ENCODE measurements around the gene TNFSF12. TPM values are rescaled to one million over a fixed set of nuclear protein-coding genes. Genes with fewer than 3 reads are reported as not detected.
A peak's percentile ranks its signal among the peaks of the same experiment; 100 is the strongest.

Gene TNFSF12
- total and polyA plus RNA-seq, 9 of the 15 experiments (the other 6 are each of a cell fraction or from before 2014, with no cell fraction given), result 0.03 to 0.95 (median 0.19) TPM; not detected in 3

DNA sequence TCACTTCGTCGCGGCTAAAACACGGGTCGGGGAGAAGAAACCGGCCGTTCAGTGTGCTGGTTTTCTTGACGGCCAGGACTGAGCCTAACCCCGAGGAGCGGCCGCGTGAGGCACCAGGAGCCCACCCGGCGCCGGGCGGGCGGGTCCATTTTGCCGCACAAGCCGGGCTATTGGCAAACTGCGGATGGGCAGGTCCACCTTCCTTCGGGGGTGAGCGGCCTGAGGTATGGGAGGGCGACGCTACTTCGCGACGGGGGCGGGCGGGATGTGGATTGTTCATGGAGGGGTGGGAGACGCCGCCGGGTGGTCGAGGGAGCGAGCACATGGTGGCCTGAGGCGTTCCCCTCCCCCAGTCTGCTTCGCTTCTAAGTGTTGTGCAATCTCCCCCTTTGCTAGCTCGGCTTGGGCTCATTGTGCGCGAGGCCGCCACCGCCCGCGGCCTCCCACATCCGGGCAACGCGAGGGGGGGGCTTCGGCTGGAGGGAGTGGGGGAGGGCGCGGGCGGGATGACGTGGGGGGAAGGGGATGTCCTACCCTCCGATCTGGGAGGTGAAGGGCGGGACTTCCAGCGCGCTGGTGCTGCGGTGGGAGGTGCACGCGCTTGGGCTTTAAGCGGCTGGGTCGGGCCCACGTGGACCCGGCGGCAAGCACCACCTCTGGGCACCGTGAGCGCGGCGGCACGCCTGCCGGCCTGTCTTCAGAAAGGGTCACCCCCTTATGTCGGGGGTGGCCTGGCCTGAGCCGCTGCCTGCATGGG lies 24.6 kb downstream of the TNFSF12 start (continued):
- TF ChIP-seq NFYB (IDR thresholded peaks at IDR 0.05; ENCODE audit: extremely low read depth, insufficient read length) (no peak), HNRNPH1 (optimal IDR thresholded peaks at IDR 0.05; ENCODE audit: low read depth, low read length) (peak; percentile 59), KDM5B (IDR thresholded peaks at IDR 0.05; ENCODE audit: insufficient replicate concordance, low read depth, low read length) (peak; percentile 33), MAX (CRISPR knock-in tag; IDR thresholded peaks at IDR 0.05) (peak; percentile 88), ETV5 (CRISPR knock-in tag; IDR thresholded peaks at IDR 0.05; ENCODE audit: low read depth) (peak; percentile 74), YY1 (IDR thresholded peaks at IDR 0.05; ENCODE audit: borderline replicate concordance in 1 of 3, control insufficient read depth in 1 of 3, extremely low read depth in 1 of 3, insufficient read depth in 3 of 3, insufficient read length in 1 of 3, insufficient replicate concordance in 2 of 3, low read depth in 1 of 3, low read length in 2 of 3) (peak in 1 of 3 experiments; percentile 15), ZNF232 (CRISPR knock-in tag; IDR thresholded peaks at IDR 0.05) (no peak), EP400 (IDR thresholded peaks at IDR 0.05) (peak; percentile 79), ZBTB7A (IDR thresholded peaks at IDR 0.05; ENCODE audit: borderline replicate concordance, control insufficient read depth, low read depth, low read length) (peak; percentile 47), SAP30 (IDR thresholded peaks at IDR 0.05; ENCODE audit: borderline replicate concordance, insufficient read depth, low read depth, low read length, poor library complexity, severe bottlenecking) (peak; percentile 92), PHTF2 (CRISPR knock-in tag; IDR thresholded peaks at IDR 0.05) (no peak), ZFP1 (CRISPR knock-in tag; IDR thresholded peaks at IDR 0.05) (no peak), PCBP2 (IDR thresholded peaks at IDR 0.05; ENCODE audit: low read depth, low read length, poor library complexity, severe bottlenecking) (peak; percentile 6), HNRNPK (IDR thresholded peaks at IDR 0.05; ENCODE audit: low read depth, low read length, poor library complexity, severe bottlenecking) (peak; percentile 64), SRF (CRISPR knock-in tag; IDR thresholded peaks at IDR 0.05) (no peak), CEBPG (CRISPR knock-in tag; IDR thresholded peaks at IDR 0.05) (peak; percentile 96), CEBPG (tag; conservative IDR thresholded peaks at IDR 0.05 in 1 of 2, IDR thresholded peaks at IDR 0.05 in 1 of 2) (peak; percentile 97 to 98), TBL1XR1 (IDR thresholded peaks at IDR 0.05; ENCODE audit: low read length in 2 of 2) (no peak), RBFOX2 (IDR thresholded peaks at IDR 0.05; ENCODE audit: low read depth, low read length) (peak; percentile 90), NCOR1 (IDR thresholded peaks at IDR 0.05) (0 out of 2 replicates have a peak, but pooled peaks have one; percentile 31)
- TF ChIP-seq, protein P1, sequence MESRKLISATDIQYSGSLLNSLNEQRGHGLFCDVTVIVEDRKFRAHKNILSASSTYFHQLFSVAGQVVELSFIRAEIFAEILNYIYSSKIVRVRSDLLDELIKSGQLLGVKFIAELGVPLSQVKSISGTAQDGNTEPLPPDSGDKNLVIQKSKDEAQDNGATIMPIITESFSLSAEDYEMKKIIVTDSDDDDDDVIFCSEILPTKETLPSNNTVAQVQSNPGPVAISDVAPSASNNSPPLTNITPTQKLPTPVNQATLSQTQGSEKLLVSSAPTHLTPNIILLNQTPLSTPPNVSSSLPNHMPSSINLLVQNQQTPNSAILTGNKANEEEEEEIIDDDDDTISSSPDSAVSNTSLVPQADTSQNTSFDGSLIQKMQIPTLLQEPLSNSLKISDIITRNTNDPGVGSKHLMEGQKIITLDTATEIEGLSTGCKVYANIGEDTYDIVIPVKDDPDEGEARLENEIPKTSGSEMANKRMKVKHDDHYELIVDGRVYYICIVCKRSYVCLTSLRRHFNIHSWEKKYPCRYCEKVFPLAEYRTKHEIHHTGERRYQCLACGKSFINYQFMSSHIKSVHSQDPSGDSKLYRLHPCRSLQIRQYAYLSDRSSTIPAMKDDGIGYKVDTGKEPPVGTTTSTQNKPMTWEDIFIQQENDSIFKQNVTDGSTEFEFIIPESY (CRISPR knock-in tag; IDR thresholded peaks at IDR 0.05), result no peak
- TF ChIP-seq, protein P2, sequence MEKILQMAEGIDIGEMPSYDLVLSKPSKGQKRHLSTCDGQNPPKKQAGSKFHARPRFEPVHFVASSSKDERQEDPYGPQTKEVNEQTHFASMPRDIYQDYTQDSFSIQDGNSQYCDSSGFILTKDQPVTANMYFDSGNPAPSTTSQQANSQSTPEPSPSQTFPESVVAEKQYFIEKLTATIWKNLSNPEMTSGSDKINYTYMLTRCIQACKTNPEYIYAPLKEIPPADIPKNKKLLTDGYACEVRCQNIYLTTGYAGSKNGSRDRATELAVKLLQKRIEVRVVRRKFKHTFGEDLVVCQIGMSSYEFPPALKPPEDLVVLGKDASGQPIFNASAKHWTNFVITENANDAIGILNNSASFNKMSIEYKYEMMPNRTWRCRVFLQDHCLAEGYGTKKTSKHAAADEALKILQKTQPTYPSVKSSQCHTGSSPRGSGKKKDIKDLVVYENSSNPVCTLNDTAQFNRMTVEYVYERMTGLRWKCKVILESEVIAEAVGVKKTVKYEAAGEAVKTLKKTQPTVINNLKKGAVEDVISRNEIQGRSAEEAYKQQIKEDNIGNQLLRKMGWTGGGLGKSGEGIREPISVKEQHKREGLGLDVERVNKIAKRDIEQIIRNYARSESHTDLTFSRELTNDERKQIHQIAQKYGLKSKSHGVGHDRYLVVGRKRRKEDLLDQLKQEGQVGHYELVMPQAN (IDR thresholded peaks at IDR 0.05; ENCODE audit: borderline replicate concordance), result peak; percentile 93
